ENCODE measurements around the gene BCAS3. TPM values are rescaled to one million over a fixed set of nuclear protein-coding genes. Genes with fewer than 3 reads are reported as not detected.

The BCAS3 gene
- total RNA-seq, 1 experiment from 2014 or later, result 26.3 TPM

DNA sequence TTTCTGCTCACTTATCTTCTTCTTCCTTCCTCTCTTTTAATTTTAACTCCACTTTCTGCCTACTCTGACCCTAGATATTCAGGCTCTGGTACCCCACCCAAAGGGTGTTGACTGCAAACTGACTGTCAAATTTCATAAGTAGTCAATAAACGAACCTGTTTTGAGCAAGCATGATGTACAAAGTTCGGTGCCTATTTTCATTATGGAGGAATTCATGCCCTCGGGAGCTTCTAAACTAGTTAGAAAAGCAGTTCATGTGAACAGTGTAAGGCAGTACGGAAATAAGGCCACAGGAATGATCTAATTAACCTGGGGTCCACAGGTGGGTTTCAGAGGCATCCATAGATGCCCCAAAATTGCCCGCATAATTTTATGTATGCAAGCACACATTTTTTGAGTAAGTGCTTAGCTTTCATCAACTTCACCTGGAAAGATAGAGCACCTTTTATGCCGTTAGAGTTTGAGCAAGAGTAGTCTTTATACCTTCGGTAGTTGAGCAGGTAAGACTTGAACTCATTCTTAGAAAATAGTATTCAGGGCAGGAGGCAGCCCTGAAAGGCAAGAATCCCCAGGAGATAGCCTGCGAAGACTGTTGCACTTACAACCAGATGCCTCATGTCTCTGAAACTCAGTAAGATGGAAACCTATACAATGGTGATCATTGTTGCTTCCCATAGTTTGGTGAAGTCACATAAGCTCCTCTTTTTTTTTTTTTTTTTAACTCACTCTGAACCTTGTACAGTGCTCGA is 685.4 kb downstream of the BCAS3 start:
- intact Hi-C loops (cut with micrococcal nuclease), result no loop called here
- H3K27me3 ChIP-seq (ENCODE audit: insufficient read depth, low read length), result peaks cover 15% of the 10 kb centered on the region; the same call in 1 of the 2 replicates
- ATAC-seq (no peak), DNase-seq (ENCODE audit: low read depth, low spot score) (no peak)
- no peak for TF ChIP-seq SP1 (IDR thresholded peaks at IDR 0.05; ENCODE audit: low read depth)
- no peaks in the 10 kb centered on the region for H3K36me3 ChIP-seq (ENCODE audit: control insufficient read depth in 1 of 2, insufficient read depth in 2 of 2, low read length in 2 of 2)
- H3K4me3 ChIP-seq (replicated peaks in 1 of 2; ENCODE audit: low read depth in 1 of 2, low read length in 2 of 2), result no peak overlapping the region
- H3K9me2 ChIP-seq (ENCODE audit: insufficient read depth), result no peaks in the 10 kb centered on the region
- CTCF ChIA-PET, result interaction anchor here (1.3 kb wide), 1 partner anchor 642 kb away, joined by 4 read pairs; no protein-coding TSS in a partner anchor
- H3K9me3 ChIP-seq (ENCODE audit: control insufficient read depth in 1 of 2, insufficient read depth in 1 of 2, low read depth in 1 of 2, low read length in 2 of 2), result no peaks in the 10 kb centered on the region
- no peaks in the 10 kb centered on the region for H3K79me2 ChIP-seq (ENCODE audit: insufficient read depth, low read length)
- BruUV-seq (replicated peaks), result no TSS peak
- RAD21 ChIA-PET (ENCODE audit: low non-redundant PET in 1 of 2, low total read pairs in 2 of 2, uncharacterized antibody in 2 of 2, unreplicated experiment in 2 of 2), result no interaction called here
- H3K9ac ChIP-seq (ENCODE audit: low read length), result no peak overlapping the region
- H3K27ac ChIP-seq (ENCODE audit: low read depth, low read length), result no peak overlapping the region
- POLR2A ChIA-PET, result no interaction called here
- no peak overlapping the region for H2AFZ ChIP-seq (ENCODE audit: low read depth, low read length, poor library complexity, severe bottlenecking)
- no peaks in the 10 kb centered on the region for H4K20me1 ChIP-seq (ENCODE audit: insufficient read depth)
- H3K4me1 ChIP-seq (ENCODE audit: control insufficient read depth in 1 of 2, insufficient read depth in 2 of 2, low read length in 2 of 2), result no peaks in the 10 kb centered on the region; a peak in 1 of 4 replicates
- no peak overlapping the region for H3K4me2 ChIP-seq (ENCODE audit: low read length)

DNA sequence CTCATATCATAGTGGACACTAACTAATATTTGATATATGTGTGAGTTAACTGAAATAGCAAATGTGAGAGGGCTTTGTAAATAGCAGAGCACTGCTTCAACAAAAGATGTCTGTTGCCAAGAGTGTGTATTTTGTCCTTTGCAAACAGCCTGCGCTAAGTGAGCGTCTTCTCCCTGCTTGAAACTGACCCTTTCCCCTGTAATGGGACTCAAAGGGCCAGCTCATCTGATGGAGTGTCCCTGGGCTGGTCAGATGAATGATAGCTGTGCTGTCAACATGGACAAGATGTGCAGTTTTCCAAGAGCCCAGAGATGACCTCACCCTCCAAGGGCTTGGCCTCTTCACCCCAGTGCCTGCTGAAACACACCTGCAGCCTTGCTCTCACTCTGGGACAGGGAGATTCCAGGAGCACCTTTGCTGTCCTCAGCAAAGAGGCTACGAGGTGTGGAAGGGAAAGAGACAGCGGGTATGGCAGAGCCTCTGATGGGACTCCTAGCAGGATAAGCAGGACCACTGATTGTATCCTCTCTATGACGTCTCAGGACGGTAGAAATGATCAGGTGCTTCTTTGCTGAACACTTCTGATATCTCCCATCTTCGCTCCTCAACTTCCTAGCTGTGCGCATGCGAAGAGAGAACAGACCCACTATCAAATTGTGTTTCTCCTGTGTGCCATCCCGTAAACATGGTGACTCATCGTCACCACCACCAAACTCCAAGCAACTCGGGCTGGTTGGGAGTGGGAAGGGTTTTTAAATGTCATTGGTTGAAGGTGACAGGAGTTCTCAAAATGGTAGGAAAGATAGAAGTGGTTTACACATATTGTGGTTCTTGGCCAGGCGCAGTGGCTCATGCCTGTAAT is 686.2 kb downstream of the BCAS3 start:
- Histone ChIP-seq H2AFZ (ENCODE audit: low read depth, low read length, poor library complexity, severe bottlenecking) (no peak overlapping the region), H3K4me1 (ENCODE audit: control insufficient read depth in 1 of 2, insufficient read depth in 2 of 2, low read length in 2 of 2) (no peaks in the 10 kb centered on the region; a peak in 1 of 4 replicates), H3K79me2 (ENCODE audit: insufficient read depth, low read length) (no peaks in the 10 kb centered on the region), H3K27ac (ENCODE audit: low read depth, low read length) (no peak overlapping the region), H3K9me2 (ENCODE audit: insufficient read depth) (no peaks in the 10 kb centered on the region), H3K4me2 (ENCODE audit: low read length) (no peak overlapping the region), H4K20me1 (ENCODE audit: insufficient read depth) (no peaks in the 10 kb centered on the region), H3K4me3 (replicated peaks in 1 of 2; ENCODE audit: low read depth in 1 of 2, low read length in 2 of 2) (no peak overlapping the region), H3K27me3 (ENCODE audit: insufficient read depth, low read length) (peaks cover 15% of the 10 kb centered on the region; the same call in 1 of the 2 replicates), H3K9ac (ENCODE audit: low read length) (no peak overlapping the region), H3K9me3 (ENCODE audit: control insufficient read depth in 1 of 2, insufficient read depth in 1 of 2, low read depth in 1 of 2, low read length in 2 of 2) (no peaks in the 10 kb centered on the region), H3K36me3 (ENCODE audit: control insufficient read depth in 1 of 2, insufficient read depth in 2 of 2, low read length in 2 of 2) (no peaks in the 10 kb centered on the region)
- ATAC-seq, result no peak
- BruUV-seq (replicated peaks), result no TSS peak
- ChIA-PET POLR2A (no interaction called here), CTCF (no interaction called here), RAD21 (ENCODE audit: low non-redundant PET in 1 of 2, low total read pairs in 2 of 2, uncharacterized antibody in 2 of 2, unreplicated experiment in 2 of 2) (no interaction called here)
- intact Hi-C loops (cut with micrococcal nuclease), result no loop called here
- TF ChIP-seq, protein P1, sequence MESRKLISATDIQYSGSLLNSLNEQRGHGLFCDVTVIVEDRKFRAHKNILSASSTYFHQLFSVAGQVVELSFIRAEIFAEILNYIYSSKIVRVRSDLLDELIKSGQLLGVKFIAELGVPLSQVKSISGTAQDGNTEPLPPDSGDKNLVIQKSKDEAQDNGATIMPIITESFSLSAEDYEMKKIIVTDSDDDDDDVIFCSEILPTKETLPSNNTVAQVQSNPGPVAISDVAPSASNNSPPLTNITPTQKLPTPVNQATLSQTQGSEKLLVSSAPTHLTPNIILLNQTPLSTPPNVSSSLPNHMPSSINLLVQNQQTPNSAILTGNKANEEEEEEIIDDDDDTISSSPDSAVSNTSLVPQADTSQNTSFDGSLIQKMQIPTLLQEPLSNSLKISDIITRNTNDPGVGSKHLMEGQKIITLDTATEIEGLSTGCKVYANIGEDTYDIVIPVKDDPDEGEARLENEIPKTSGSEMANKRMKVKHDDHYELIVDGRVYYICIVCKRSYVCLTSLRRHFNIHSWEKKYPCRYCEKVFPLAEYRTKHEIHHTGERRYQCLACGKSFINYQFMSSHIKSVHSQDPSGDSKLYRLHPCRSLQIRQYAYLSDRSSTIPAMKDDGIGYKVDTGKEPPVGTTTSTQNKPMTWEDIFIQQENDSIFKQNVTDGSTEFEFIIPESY (IDR thresholded peaks at IDR 0.05; ENCODE audit: extremely low read depth, insufficient replicate concordance, low read length), result no peak
- TF ChIP-seq CBX3 (IDR thresholded peaks at IDR 0.05; ENCODE audit: low read depth) (no peak), RAD21 (IDR thresholded peaks at IDR 0.05; ENCODE audit: low read depth) (no peak), SIN3A (IDR thresholded peaks at IDR 0.05; ENCODE audit: low read depth) (no peak)
- TF ChIP-seq, protein P2, sequence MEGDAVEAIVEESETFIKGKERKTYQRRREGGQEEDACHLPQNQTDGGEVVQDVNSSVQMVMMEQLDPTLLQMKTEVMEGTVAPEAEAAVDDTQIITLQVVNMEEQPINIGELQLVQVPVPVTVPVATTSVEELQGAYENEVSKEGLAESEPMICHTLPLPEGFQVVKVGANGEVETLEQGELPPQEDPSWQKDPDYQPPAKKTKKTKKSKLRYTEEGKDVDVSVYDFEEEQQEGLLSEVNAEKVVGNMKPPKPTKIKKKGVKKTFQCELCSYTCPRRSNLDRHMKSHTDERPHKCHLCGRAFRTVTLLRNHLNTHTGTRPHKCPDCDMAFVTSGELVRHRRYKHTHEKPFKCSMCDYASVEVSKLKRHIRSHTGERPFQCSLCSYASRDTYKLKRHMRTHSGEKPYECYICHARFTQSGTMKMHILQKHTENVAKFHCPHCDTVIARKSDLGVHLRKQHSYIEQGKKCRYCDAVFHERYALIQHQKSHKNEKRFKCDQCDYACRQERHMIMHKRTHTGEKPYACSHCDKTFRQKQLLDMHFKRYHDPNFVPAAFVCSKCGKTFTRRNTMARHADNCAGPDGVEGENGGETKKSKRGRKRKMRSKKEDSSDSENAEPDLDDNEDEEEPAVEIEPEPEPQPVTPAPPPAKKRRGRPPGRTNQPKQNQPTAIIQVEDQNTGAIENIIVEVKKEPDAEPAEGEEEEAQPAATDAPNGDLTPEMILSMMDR (IDR thresholded peaks at IDR 0.05 in 2 of 3, conservative IDR thresholded peaks at IDR 0.05 in 1 of 3; ENCODE audit: borderline replicate concordance in 1 of 3, insufficient read depth in 1 of 3, low read depth in 2 of 3, low read length in 2 of 3), result no peak
- DNase-seq (ENCODE audit: low read depth, low spot score), result no peak

Measured in HCT116 (cell line).